ENCODE results near the gene TBL1X.
A peak's percentile ranks its signal among the peaks of the same experiment; 100 is the strongest.
"Not testable (repeated sequence)": the region's sequence is repeated elsewhere in the genome, so short reads cannot be mapped to it uniquely, and the experiment has no call there.

Gene TBL1X

GRCh38 chrX:9724711-9725110 is 259.9 kb downstream of the TBL1X start:
- no peak for DNase-seq

GRCh38 chrX:9728261-9728660 is 263.4 kb downstream of the TBL1X start:
- DNase-seq, result no peak

GRCh38 chrX:9729171-9729885 is 264.5 kb downstream of the TBL1X start:
- DNase-seq, result no peak

GRCh38 chrX:9730078-9730477 is 265.2 kb downstream of the TBL1X start:
- no peak for DNase-seq

DNA sequence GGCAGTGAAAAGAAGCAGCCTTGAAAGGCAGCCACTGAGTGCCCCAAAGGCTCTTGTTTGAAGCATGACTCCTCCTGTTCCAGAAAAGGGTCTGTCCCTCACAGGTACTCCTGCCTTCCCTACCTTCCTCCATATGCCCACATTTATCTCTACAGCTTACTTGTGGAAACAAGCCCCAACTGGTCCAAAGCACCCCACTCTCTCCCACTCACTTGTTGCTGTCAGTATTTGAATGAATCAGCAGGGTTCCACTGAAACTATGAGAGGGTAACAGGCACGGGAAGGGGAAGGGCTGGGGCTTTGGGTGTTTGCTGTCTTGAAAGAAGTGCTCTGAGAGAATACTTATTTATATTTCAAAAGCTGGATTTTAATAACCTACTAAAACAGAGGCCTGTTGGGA is 265.9 kb downstream of the TBL1X start:
- DNase-seq, result no peak

GRCh38 chrX:9737363-9737762 is 272.5 kb downstream of the TBL1X start:
- peak; percentile 9 for DNase-seq

- no peak for DNase-seq
These were observed 273.3 kb downstream of the TBL1X start for GRCh38 chrX:9738151-9738550.

- no peak for DNase-seq
These were observed 274.3 kb downstream of the TBL1X start for GRCh38 chrX:9739130-9739529.

- no peak for DNase-seq
These were observed 280.7 kb downstream of the TBL1X start for GRCh38 chrX:9745417-9746115.

- DNase-seq, result no peak
These were observed 281.5 kb downstream of the TBL1X start for GRCh38 chrX:9746148-9746888.

DNA sequence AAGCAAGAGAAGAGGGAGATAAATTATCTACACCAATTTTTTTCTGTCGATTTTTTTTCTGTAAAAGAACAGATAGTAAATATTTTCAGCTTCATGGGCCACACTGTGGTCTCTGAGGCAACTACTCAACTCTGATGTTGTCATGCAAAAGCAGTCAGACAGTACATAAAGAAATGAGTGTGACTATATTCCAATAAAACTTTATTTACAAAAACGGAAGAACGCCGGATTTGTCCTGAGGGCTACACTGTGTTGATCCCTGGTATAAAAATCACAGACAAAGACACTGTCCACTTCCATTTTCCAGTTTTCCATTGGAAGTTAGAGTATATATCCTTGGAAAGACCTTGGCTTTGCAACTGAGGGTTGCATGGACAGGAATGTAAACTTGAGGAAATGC is 282.8 kb downstream of the TBL1X start:
- DNase-seq, result no peak

GRCh38 chrX:9749146-9749692 is 284.4 kb downstream of the TBL1X start:
- DNase-seq, result no peak

- no peak for DNase-seq
These were observed 292.5 kb downstream of the TBL1X start for GRCh38 chrX:9757366-9757765.

DNA sequence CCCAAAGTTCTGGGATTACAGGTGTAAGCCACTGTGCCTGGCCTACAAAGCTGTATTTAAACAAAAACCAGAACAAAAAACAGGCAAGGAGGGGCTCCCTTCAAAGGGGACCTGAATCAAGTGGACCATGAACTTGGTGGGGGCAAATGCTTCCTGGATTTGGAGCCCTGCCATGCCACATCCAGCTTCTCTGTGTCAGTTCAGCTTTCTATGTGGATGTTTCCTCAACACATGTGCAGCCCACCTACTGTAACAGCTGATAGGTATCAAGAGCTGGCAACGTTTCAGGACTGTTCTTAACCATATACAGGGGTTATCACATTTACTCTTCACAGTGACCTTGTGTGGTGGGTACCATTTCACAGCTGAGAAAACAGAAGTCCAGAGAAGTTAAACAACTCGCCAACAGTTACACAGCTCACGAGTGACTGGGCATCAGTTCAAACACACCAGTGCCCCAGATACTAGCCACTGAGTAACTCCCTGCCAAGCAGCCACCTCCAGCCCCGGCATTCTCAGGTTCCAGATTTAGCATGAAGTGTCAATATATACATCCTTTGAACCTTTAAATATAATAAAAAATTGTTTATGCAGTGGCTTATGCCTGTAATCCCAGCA is 293.3 kb downstream of the TBL1X start:
- no peak for DNase-seq

GRCh38 chrX:9759337-9759736 is 294.5 kb downstream of the TBL1X start:
- DNase-seq, result no peak

GRCh38 chrX:9765072-9765736 is 300.3 kb downstream of the TBL1X start:
- DNase-seq, result peak; percentile 43

DNA sequence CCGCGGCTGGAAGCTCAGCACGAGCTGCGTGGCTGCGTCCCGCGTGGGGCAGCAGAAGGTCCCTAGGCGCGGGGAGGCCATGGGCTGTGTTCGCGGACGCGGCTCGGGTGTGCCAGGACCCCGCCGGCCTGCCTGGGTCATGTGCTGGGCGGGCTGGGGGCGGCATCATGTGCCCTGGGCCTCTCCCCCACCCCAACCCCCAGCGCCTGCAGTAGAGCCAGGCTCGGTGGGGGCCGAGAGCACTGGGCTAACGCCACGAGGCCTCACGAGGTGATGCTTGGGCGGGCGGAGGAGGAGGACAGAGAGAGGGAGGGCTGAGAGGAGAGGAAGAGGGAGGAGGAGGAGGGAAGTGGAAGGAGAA is 300.9 kb downstream of the TBL1X start, which contains the start of gene GPR143:
TSS of gene GPR143 (minus strand) at position 111 of the 361 bp plus-strand sequence. CDS start at position 81, 30 bp downstream.
- peak; percentile 58 for DNase-seq

DNA sequence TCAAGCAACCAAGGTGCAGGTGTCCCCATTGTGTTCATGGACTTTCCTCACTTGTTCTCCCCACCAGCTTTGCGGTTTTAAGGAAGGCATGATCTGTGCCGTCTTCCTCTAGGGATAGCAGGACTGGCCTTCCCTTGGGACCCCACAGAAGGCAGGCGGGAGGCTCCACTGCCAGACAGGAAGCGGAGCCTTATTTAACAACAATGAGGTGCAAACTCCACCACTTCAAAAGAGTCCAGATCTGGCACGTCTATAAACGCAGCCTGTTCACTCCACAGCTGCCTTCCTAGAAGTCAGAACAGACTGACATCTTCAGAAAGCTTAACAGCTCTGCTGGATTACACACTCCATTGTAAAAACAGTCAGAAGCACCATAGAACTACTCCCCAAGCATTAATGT is 302.5 kb downstream of the TBL1X start:
- DNase-seq, result no peak

- DNase-seq, result not testable (repeated sequence)
These were observed 303.5 kb downstream of the TBL1X start for GRCh38 chrX:9768321-9768839.

GRCh38 chrX:9770319-9770718 is 305.5 kb downstream of the TBL1X start:
- DNase-seq, result no peak

DNA sequence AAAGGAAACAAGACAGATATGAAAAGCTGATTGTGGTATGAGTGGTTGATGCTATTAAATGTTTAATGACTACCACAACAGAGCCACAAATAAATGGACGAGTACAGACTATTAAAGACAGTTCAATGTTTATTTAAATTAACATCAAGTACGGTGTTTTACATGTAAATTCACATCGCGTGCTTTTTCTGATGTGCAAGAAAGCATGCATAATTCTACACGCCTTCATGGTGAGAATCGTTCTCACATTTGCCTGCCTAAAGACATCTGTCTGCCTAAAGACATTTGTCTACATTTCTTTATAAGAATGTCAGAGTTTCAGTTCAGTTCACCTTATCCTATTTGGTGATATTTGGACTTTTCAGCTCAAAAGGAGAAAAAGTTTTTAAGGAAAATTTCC is 308.1 kb downstream of the TBL1X start:
- DNase-seq, result no peak

- DNase-seq, result no peak
These were observed 311.1 kb downstream of the TBL1X start for GRCh38 chrX:9775930-9776329.
